HG03196 (cell line): ENCODE results near the gene ANG.
"Not testable (repeated sequence)": the region's sequence is repeated elsewhere in the genome, so short reads cannot be mapped to it uniquely, and the experiment has no call there.

Source experiments
- ATAC-seq: cut with Tn5 transposase; IDR thresholded peaks from one replicate; pipeline ENCODE4 v1.9.1; 2021; ENCODE audit not compliant: unreplicated experiment

ANG gene

DNA sequence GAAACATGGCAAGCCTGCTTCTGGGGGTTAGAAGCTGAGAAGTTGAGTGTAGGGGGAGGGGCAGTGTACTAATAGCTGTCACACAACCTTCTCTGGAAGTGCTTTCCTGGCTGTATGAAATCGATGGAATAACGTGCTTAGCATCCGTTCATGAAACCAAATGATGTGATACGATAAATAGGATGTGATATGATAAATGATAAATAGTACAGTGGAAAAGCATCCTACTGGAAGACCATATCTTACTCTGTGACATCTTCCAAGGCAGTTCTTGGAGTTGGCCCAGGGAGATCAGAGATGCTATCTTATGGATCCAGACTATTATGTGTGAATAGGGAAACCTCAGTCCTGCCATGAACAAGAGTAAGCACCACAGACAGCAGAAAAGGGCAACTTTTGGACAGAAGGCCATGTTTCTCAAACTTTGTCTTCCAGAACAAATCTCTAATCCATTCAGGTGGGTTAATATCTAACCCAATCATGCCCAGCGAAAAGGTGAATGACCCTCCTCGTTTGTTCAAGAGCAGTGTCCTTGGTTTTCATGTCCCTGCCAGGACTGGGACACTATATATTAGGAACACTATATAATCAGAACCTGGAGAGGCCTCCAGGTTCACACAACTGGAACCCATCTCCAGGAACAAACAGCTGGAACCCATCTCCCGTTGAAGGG lies at the start of gene ANG:
Gene ANG, plus strand, starts transcription at position 598 of the 673 bp plus-strand sequence. CDS start 4,801 bp downstream, outside the sequence.
- ATAC-seq = no peak

GRCh38 chr14:20641591-20641990 lies 47.0 kb upstream of the ANG start, which contains the start of gene OR6S1:
Gene OR6S1, minus strand, starts transcription at chr14:20641691. Its CDS starts 0 bp downstream, at chr14:20641691.
- no peak for ATAC-seq

- no peak for ATAC-seq
Measured at GRCh38 chr14:20642182-20642581, 46.4 kb upstream of the ANG start.

DNA sequence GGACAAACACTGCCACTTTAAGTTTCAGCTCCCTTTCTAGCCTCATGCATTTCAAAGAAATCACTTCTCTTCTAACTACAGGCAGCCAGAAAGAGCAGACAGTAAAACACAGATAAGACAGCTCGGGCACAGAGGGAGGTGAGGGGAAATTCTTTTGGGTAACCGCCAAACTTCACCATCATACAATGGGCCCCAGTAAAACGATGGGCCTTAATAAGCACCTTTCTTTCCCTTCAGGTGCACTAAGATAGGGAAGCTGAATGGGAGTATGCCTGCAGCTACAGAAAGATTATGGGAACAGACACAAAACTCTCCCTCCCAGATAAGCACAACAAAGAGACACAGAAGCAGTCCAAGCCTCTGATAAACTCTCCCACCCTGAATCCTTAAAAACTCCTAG lies 45.8 kb upstream of the ANG start:
- not testable (repeated sequence) for ATAC-seq

DNA sequence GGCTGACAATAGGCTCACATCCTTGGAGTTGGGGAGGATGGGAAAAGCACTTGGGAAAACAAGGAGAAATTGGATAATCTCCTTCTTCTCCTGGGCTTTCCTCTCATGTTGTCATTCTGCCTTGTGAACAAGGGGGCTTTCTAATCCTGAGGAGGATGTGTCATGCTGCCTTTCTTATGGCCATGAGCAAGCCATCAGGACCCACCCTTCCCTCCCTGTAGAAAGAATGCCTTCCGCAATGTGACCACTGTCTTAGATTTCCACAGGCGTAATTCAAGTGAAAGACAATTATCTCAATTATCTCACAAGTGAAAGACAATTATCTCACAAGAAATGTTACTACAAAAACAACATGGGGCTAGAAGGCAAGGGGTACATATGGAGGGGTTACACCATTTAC lies 44.0 kb upstream of the ANG start:
- ATAC-seq = no peak

DNA sequence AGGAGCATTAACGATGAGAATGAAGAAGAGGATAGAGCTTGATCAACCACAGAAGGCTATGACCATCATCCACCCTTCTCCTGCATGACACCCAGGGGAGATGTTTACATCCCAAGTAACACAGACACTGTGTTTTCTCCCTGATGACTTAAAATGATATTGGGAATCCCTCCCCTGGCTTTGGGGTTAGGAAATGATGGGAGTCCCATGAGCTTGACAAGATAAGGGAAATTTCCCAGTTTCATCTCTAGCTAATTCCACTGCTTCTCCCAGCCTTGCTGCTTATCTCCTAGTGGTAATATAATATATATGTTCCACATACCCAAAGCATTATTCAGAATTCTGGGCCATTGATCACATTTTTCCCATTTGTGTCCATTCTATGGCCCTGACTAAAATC lies 43.1 kb upstream of the ANG start:
- ATAC-seq = no peak

GRCh38 chr14:20652996-20653975 lies 35.3 kb upstream of the ANG start:
- ATAC-seq = no peak

- no peak for ATAC-seq
Measured at GRCh38 chr14:20655851-20656250, 32.7 kb upstream of the ANG start.

GRCh38 chr14:20656274-20656673 lies 32.3 kb upstream of the ANG start:
- ATAC-seq = no peak

DNA sequence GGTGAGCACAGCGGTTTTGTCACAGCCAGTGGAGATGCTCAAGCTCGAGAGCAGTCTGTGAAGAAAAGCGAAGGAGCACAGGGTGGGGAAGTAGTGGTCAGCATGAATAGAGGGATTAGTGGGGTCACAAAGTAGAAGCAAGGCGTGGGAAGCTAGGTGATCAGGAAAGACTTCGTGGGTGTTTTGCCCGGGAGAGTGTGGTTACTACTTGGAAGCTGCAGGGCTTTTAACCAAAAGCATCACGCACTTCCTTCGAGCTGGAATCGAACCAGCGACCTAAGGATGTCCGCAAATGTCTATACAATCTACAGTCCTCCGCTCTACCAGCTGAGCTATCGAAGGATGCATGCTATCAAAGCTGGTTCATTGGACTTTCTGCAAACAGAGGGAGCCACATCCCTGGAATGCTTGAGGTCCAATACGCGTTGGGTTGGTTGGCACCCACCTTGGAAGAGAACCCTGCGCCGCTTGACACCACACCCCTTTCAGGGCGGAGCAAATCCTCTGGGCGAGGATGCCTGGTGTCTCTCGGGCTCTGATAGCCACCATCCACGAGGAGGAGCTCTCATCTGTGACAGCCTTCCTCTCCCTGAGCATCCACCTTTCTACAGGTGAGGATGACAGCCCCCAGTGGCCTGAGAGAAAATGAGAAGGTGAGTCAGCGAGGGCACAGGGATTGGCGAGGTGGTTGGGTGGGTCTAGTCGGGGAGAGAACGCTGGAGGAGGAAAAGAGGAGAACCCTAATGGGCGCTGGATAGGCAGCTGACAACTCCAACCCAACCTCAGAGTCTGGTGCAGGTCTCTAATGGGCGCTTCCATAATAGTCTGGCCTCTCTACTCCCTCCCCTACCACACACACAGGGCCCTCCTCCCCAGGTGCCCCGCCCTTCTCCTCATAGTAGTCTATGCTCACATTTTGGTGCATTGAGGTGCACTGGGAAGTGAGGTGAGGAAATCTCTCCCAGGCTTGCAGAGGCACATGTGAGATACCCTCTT lies 31.1 kb upstream of the ANG start:
- ATAC-seq = no peak

DNA sequence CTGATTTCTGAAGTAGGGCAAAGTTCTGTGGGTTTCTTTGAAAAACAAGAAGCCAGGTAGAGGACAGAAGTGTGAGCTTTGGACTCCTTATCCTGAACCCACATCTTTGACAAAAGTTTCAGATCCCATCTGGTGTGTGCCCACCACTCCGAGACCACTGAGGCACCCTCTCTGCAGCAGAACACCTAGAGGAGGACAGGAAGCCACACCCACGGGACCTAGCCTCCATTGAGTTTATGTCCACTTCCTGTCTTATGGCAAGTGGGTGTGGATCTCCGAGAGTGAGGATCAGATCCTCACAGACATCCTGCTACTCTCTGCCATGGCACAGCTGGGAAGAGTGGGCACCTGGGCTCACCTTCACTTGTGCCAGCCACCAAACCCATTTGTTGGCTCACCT lies 30.3 kb upstream of the ANG start:
- no peak for ATAC-seq

DNA sequence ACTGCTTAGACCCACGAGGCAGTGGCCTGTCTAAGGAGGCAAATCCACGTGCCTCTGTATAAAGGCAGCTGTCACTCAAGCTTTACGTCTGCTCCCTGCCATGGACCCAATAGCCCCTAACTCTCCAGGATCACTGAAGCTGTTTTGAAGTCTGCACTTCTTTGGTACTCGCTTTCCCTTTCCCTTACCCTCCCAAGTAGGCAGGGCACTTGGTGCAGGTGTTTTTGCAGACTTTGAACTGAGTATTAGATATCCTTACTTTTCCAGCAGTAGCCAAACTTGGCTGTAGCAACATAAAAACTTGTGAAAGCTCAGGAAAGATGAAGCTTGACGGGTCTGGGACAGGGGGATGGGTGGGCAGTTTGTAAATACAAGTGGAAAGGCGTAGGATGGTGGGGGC lies 29.2 kb upstream of the ANG start:
- ATAC-seq = no peak

DNA sequence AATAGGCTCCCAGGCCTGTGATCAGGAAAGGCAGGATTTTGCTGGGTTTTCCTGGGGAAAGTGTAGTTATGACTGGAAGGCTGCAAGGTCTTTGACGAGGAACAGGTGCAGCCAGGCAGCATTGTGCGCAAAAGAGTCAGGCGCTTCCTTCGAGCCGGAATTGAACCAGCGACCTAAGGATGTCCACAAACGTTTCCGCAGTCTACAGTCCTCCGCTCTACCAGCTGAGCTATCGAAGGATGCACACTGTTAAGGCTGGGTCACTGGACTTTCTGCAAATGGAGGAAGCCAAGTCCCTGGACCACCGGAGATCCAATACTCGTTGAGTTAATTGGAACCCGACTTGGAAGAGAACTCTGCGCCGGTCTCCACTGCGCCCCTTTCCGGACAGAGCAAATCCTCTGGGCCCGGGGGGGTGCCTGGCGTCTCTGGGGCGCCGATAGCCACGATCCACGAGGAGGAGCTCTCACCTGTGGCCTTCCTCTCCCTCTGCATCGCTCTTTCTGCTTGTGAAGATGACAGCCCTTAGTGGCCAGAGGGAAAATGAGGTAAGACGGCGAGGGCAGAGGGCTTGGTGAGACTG lies 28.7 kb upstream of the ANG start:
- no peak for ATAC-seq

GRCh38 chr14:20661197-20661596 lies 27.4 kb upstream of the ANG start:
- no peak for ATAC-seq

DNA sequence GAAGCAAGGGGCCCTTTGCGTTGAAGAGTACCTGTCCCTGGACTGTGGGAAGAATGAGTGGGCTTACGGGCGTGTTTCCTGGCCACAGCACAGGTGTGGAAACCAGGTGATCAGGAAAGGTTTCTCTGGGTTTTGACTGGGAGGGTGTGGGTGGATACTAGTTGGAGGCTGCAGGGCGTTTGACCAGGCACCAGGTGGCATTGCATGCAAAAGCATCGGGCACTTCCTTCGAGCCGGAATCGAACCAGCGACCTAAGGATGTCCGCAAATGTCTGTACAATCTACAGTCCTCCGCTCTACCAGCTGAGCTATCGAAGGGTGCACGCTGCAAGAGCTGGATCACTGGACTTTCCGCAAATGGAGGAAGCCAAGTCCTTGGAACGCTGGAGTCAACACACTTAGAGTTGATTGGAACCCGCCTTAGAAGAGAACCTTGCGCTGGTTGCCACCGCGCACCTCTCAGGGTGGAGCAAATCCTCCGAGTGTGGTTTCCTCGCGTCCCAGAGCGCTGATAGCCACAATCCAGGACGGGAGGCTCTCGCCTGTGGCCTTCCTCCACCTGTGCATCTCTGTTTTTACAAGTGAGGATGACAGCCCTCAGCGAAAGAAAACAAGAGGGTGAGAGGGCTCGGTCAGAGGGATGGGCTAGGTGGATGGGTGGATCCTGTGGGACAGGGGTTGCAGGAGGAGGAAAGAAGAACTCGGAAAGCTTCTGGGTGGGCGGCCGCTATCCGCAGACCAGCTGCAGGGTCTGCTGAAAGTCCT lies 25.4 kb upstream of the ANG start:
- ATAC-seq = peak; percentile 53

DNA sequence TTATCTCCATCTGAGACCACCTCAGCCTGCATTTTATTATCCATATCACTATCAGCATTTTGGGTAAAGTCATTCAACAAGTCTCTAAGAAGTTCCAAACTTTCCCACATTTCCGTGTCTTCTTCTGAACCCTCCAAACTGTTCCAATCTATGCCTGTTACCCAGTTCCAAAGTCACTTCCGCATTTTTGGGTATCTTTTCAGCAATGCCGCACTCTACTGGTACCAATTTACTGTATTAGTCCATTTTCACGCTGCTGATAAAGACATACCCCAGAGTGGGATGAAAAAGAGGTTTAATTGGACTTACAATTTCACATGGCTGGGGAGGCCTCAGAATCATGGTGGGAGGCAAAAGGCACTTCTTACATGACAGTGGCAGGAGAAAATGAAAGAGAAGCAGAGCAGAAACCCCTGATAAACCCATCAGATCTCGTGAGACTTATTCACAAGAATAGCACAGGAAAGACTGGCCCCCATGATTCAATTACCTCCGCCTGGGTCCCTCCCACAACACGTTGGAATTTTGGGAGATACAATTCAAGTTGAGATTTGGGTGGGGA lies 22.1 kb upstream of the ANG start:
- ATAC-seq = not testable (repeated sequence)

GRCh38 chr14:20667957-20668356 lies 20.6 kb upstream of the ANG start:
- peak; percentile 72 for ATAC-seq

DNA sequence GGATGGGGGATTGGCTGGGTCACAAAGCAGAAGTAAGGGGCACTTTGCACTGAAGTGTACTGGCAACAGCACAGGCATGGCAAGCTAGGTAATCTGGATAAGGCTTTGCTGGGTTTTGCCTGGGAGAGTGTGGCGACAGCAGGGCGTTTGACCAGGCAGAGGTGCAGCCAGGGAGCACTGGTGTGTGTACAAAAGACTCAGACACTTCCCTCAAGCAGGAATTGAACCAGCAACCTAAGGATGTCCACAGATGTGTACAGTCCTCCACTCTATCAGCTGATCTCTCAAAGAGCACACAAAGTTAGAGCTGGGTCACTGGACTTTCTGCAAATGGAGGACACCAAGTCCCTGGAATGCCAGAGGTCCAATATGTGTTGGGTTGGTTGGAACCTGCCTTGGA lies 19.6 kb upstream of the ANG start:
- ATAC-seq = no peak

- no peak for ATAC-seq
Measured at GRCh38 chr14:20671597-20672283, 16.8 kb upstream of the ANG start.
